ENCODE data around the gene MOB3B. TPM values are rescaled to one million over a fixed set of nuclear protein-coding genes. Genes with fewer than 3 reads are reported as not detected.
A peak's percentile ranks its signal among the peaks of the same experiment; 100 is the strongest.
"Not testable (repeated sequence)": the region's sequence is repeated elsewhere in the genome, so short reads cannot be mapped to it uniquely, and the experiment has no call there.

MOB3B gene
- polyA plus RNA-seq, 1 donor = 27.3 TPM

- no peak for DNase-seq
These were observed 105.5 kb downstream of the MOB3B start for GRCh38 chr9:27423915-27424710.

GRCh38 chr9:27422279-27422834 is 107.3 kb downstream of the MOB3B start:
- DNase-seq = no peak

- DNase-seq = no peak
These were observed 108.0 kb downstream of the MOB3B start for GRCh38 chr9:27421577-27421976.

- not testable (repeated sequence) for DNase-seq
These were observed 110.1 kb downstream of the MOB3B start for GRCh38 chr9:27419558-27419957.

GRCh38 chr9:27414220-27414761 is 115.3 kb downstream of the MOB3B start:
- DNase-seq = peak; percentile 83

GRCh38 chr9:27413511-27414219 is 115.9 kb downstream of the MOB3B start:
- no peak for DNase-seq

GRCh38 chr9:27412963-27413362 is 116.7 kb downstream of the MOB3B start:
- DNase-seq = no peak

- no peak for DNase-seq
These were observed 117.5 kb downstream of the MOB3B start for GRCh38 chr9:27412081-27412480.

- no peak for DNase-seq
These were observed 121.1 kb downstream of the MOB3B start for GRCh38 chr9:27408482-27408881.

GRCh38 chr9:27408001-27408400 is 121.6 kb downstream of the MOB3B start:
- DNase-seq = no peak

GRCh38 chr9:27407491-27407890 is 122.1 kb downstream of the MOB3B start:
- DNase-seq = no peak

GRCh38 chr9:27404661-27405060 is 125.0 kb downstream of the MOB3B start:
- no peak for DNase-seq

- no peak for DNase-seq
These were observed 127.0 kb downstream of the MOB3B start for GRCh38 chr9:27402626-27403025.

GRCh38 chr9:27400334-27400880 is 129.2 kb downstream of the MOB3B start:
- DNase-seq = peak; percentile 40

- DNase-seq = no peak
These were observed 130.5 kb downstream of the MOB3B start for GRCh38 chr9:27398982-27399653.

GRCh38 chr9:27396495-27396894 is 133.1 kb downstream of the MOB3B start:
- DNase-seq = no peak

- no peak for DNase-seq
These were observed 134.1 kb downstream of the MOB3B start for GRCh38 chr9:27395484-27395921.

GRCh38 chr9:27394826-27395201 is 134.8 kb downstream of the MOB3B start:
- DNase-seq = no peak

GRCh38 chr9:27394154-27394825 is 135.3 kb downstream of the MOB3B start:
- DNase-seq = peak; percentile 55

- DNase-seq = no peak
These were observed 136.4 kb downstream of the MOB3B start for GRCh38 chr9:27393054-27393846.

GRCh38 chr9:27392451-27392850 is 137.2 kb downstream of the MOB3B start:
- no peak for DNase-seq

Data from left kidney (tissue), 2 donors.